Erythroblast (primary cell): ENCODE results near the gene EIF4H.

ENCODE experiments used
- GATA1 ChIP-seq: IDR thresholded peaks from 2 replicates; pipeline ENCODE4 v1.6.1; 2011; ENCODE audit warnings: low read depth, mild to moderate bottlenecking, control low read depth, low read length, moderate library complexity
- POLR2A ChIP-seq: IDR thresholded peaks from 2 replicates; pipeline ENCODE4 v1.6.1; 2011; ENCODE audit warnings: mild to moderate bottlenecking, low read length

GRCh38 chr7:74134117-74134620, 40.0 kb upstream of the EIF4H start:
- TF ChIP-seq POLR2A: no peak
- TF ChIP-seq GATA1: no peak
